SK-N-SH (cell line): ENCODE results near the gene BTN1A1. TPM values are rescaled to one million over a fixed set of nuclear protein-coding genes. Genes with fewer than 3 reads are reported as not detected.

Experiments used
- CTCF ChIA-PET: fragments of 300-600, 350-600 bp; formaldehyde crosslinking; extraction: SDS; loops from one replicate; lab custom pipeline; 2021; lab: Yijun Ruan, JAX
- POLR2A ChIA-PET: fragments of 350-600 bp; sonication (Branson Sonifier 250); formaldehyde crosslinking; extraction: SDS; loops from one replicate; lab custom pipeline; 2020; ENCODE audit warnings: antibody characterized with exemption, inconsistent platforms; lab: Yijun Ruan, JAX
- DNase-seq: peaks from one replicate; pipeline ENCODE4 v3.0.0; 2012
- H2AFZ ChIP-seq: fragments of 200-600 bp; sonication (generic); 2 replicates; pipeline ENCODE4 v1.8.1; 2016; ENCODE audit warnings: antibody characterized with exemption, mild to moderate bottlenecking, low read depth
- H3F3A ChIP-seq: fragments of 200-600 bp; sonication (generic); replicated peaks from 2 replicates; pipeline ENCODE3; 2016; ENCODE audit warnings: antibody characterized with exemption, mild to moderate bottlenecking; ENCODE audit not compliant: insufficient read depth
- H3K27ac ChIP-seq, 2 experiments: fragments of 200-500 bp in 1 of 2; fragments of 200-600 bp in 1 of 2; sonication (Bioruptor generic) in 1 of 2; sonication (generic), shearing (Covaris generic) in 1 of 2; 2 replicates each; pipeline versions ENCODE4 v1.5.1 to v1.6.1; 2014 to 2016; ENCODE audit warnings: low read depth in 2 of 2, inconsistent platforms in 1 of 2, low read length in 1 of 2, mild to moderate bottlenecking in 1 of 2, mixed read lengths in 1 of 2
- H3K27me3 ChIP-seq: fragments of 200-600 bp; sonication (generic), shearing (Covaris generic); 2 replicates; pipeline ENCODE4 v1.6.1; 2016; ENCODE audit warnings: mixed run types; ENCODE audit not compliant: insufficient read depth
- H3K36me3 ChIP-seq, 2 experiments: fragments of 200-500 bp in 1 of 2; fragments of 200-600 bp in 1 of 2; sonication (Bioruptor generic) in 1 of 2; sonication (generic) in 1 of 2; replicated peaks in 1 of 2; 2 replicates each; pipeline versions ENCODE3 to v1.5.1; 2014 to 2016; ENCODE audit warnings: low read length in 1 of 2, mild to moderate bottlenecking in 1 of 2; ENCODE audit not compliant: insufficient read depth in 2 of 2, control insufficient read depth in 1 of 2
- H3K4me1 ChIP-seq, 2 experiments: fragments of 200-500 bp in 1 of 2; fragments of 200-600 bp in 1 of 2; sonication (Bioruptor generic) in 1 of 2; sonication (generic), shearing (Covaris generic) in 1 of 2; 2 replicates each; pipeline versions ENCODE4 v1.5.1 to v1.6.1; 2014 to 2016; ENCODE audit warnings: low read depth in 1 of 2, low read length in 1 of 2, mixed run types in 1 of 2; ENCODE audit not compliant: insufficient read depth in 2 of 2, control insufficient read depth in 1 of 2
- H3K4me2 ChIP-seq: fragments of 200-600 bp; sonication (generic), shearing (Covaris generic); 2 replicates; pipeline ENCODE4 v1.6.1; 2017; ENCODE audit warnings: mixed run types
- H3K4me3 ChIP-seq, 2 experiments: fragments of 200-500 bp in 1 of 2; fragments of 200-600 bp in 1 of 2; sonication (Bioruptor generic) in 1 of 2; sonication (generic), shearing (Covaris generic) in 1 of 2; 2 replicates each; pipeline versions ENCODE4 v1.5.1 to v1.8.1; 2014 to 2016; ENCODE audit warnings: low read depth in 2 of 2, inconsistent platforms in 1 of 2, low read length in 1 of 2, mild to moderate bottlenecking in 1 of 2, mixed read lengths in 1 of 2, moderate library complexity in 1 of 2
- H3K79me2 ChIP-seq: fragments of 200-600 bp; sonication (generic); 2 replicates; pipeline ENCODE4 v1.8.1; 2017; ENCODE audit warnings: mild to moderate bottlenecking; ENCODE audit not compliant: insufficient read depth
- H3K9ac ChIP-seq: fragments of 200-600 bp; sonication (generic); 2 replicates; pipeline ENCODE4 v1.6.1; 2017; ENCODE audit warnings: mixed run types
- H3K9me2 ChIP-seq: fragments of 200-600 bp; sonication (generic); 2 replicates; pipeline ENCODE4 v1.6.1; 2017; ENCODE audit warnings: mixed run types
- H3K9me3 ChIP-seq: fragments of 200-600 bp; sonication (generic); 2 replicates; pipeline ENCODE4 v1.6.1; 2017; ENCODE audit warnings: mixed run types, mild to moderate bottlenecking, moderate library complexity
- H4K20me1 ChIP-seq: fragments of 200-600 bp; sonication (generic); 2 replicates; pipeline ENCODE4 v1.6.1; 2017; ENCODE audit warnings: mild to moderate bottlenecking, mixed run types; ENCODE audit not compliant: insufficient read depth
- CHD2 ChIP-seq: fragments of 150-350 bp; IDR thresholded peaks from 2 replicates; pipeline ENCODE4 v1.6.1; 2018; ENCODE audit warnings: low read length; ENCODE audit not compliant: partially characterized antibody
- ELF1 ChIP-seq: IDR thresholded peaks from 2 replicates; pipeline ENCODE4 v1.4.0; 2012
- EP300 ChIP-seq, 2 experiments: IDR thresholded peaks; 2 replicates each; pipeline versions ENCODE4 v1.4.0 to v1.6.1; 2012; ENCODE audit warnings: borderline replicate concordance in 1 of 2, low read depth in 1 of 2, low read length in 1 of 2
- EZH2phosphoT487 ChIP-seq: fragments of 200-600 bp; sonication (generic); IDR thresholded peaks from 2 replicates; pipeline ENCODE4 v1.6.1; 2017; ENCODE audit warnings: low read depth, mixed run types, mild to moderate bottlenecking, antibody characterized with exemption, moderate library complexity, borderline replicate concordance
- FOSL2 ChIP-seq: IDR thresholded peaks from 2 replicates; pipeline ENCODE4 v1.4.0; 2012; ENCODE audit warnings: low read depth, mild to moderate bottlenecking, moderate library complexity, borderline replicate concordance
- FOXM1 ChIP-seq: IDR thresholded peaks from 2 replicates; pipeline ENCODE4 v1.4.0; 2012; ENCODE audit warnings: low read depth, mild to moderate bottlenecking
- GATA2 ChIP-seq: sonication (generic); formaldehyde crosslinking; IDR thresholded peaks from 2 replicates; pipeline ENCODE4 v1.5.0; 2020; ENCODE audit warnings: mild to moderate bottlenecking, missing genetic modification reagents
- MAX ChIP-seq: IDR thresholded peaks from 2 replicates; pipeline ENCODE4 v1.4.0; 2012; ENCODE audit warnings: low read depth
- MEF2A ChIP-seq: IDR thresholded peaks from 2 replicates; pipeline ENCODE4 v1.4.0; 2012; ENCODE audit warnings: low read depth, borderline replicate concordance
- MXI1 ChIP-seq: IDR thresholded peaks from 2 replicates; pipeline ENCODE4 v1.6.1; 2012; ENCODE audit warnings: mild to moderate bottlenecking, low read depth, low read length, improper control_type of control experiment
- NRF1 ChIP-seq: IDR thresholded peaks from 2 replicates; pipeline ENCODE4 v1.6.1; 2012; ENCODE audit warnings: low read depth, mild to moderate bottlenecking, low read length
- POLR2AphosphoS5 ChIP-seq: IDR thresholded peaks from 2 replicates; pipeline ENCODE4 v1.6.1; 2012; ENCODE audit warnings: low read depth, low read length
- RAD21 ChIP-seq: IDR thresholded peaks from 2 replicates; pipeline ENCODE4 v1.6.1; 2012; ENCODE audit warnings: mild to moderate bottlenecking, low read length
- SIN3A ChIP-seq: IDR thresholded peaks from 2 replicates; pipeline ENCODE4 v1.6.1; 2012; ENCODE audit warnings: low read depth, mild to moderate bottlenecking, low read length, moderate library complexity, borderline replicate concordance
- TCF12 ChIP-seq: IDR thresholded peaks from 2 replicates; pipeline ENCODE4 v1.4.0; 2012
- TEAD4 ChIP-seq: IDR thresholded peaks from 2 replicates; pipeline ENCODE4 v1.4.0; 2012; ENCODE audit warnings: mild to moderate bottlenecking, borderline replicate concordance; ENCODE audit not compliant: insufficient read depth
- YY1 ChIP-seq: IDR thresholded peaks from 2 replicates; pipeline ENCODE4 v1.4.0; 2012; ENCODE audit warnings: low read depth, mild to moderate bottlenecking
- ZBTB33 ChIP-seq: IDR thresholded peaks from 2 replicates; pipeline ENCODE4 v1.4.0; 2012; ENCODE audit warnings: low read depth, borderline replicate concordance
- WGBS: methylation state at CpG from one replicate; pipeline ENCODE4 v1.1.6; 2017; ENCODE audit warnings: low lambda C conversion rate; 5-methylcytosine and 5-hydroxymethylcytosine counted together
- polyA plus RNA-seq, 3 experiments: library from polyadenylated mRNA; depleted of rRNA; stranded (reverse); fragments of >200 nt; gene quantifications; 2 replicates each; pipeline ENCODE4 v1.2.3, GENCODE V29; 2012
- TF ChIP-seq, protein P1 (sequence below): fragments of 200-600 bp; sonication (generic); IDR thresholded peaks from 2 replicates; pipeline ENCODE4 v1.6.1; 2017; ENCODE audit warnings: antibody characterized with exemption, mild to moderate bottlenecking, moderate library complexity
- TF ChIP-seq, protein P2 (sequence below): IDR thresholded peaks from 2 replicates; pipeline ENCODE4 v1.6.1; 2012; ENCODE audit warnings: mild to moderate bottlenecking, low read depth, low read length, moderate library complexity
- TF ChIP-seq, protein P3 (sequence below): IDR thresholded peaks from 2 replicates; pipeline ENCODE4 v1.4.0; 2012; ENCODE audit warnings: low read depth, borderline replicate concordance

BTN1A1 gene
- polyA plus RNA-seq, 1 of the 3 experiments (the other 2 are of a cell fraction), result not detected

GRCh38 chr6:26472549-26473290 is 27.4 kb upstream of the BTN1A1 start (continued):
- TF ChIP-seq EZH2phosphoT487 (no peak), TCF12 (no peak), MAX (no peak)

- Histone ChIP-seq H3K4me2 (peak overlapping the region; percentile 54), H3K27me3 (no peaks in the 10 kb centered on the region), H3K36me3 (peaks cover 7 to 8% of the 10 kb centered on the region in 2 experiments), H3K4me1 (peaks cover 15 to 20% of the 10 kb centered on the region in 2 experiments), H3K27ac (peak overlapping the region; percentile 81 to 94), H3K9ac (peak overlapping the region; percentile 67; the same call in 1 of the 2 replicates), H2AFZ (peak overlapping the region; percentile 87), H3K4me3 (peak overlapping the region; percentile 49 to 57), H4K20me1 (no peaks in the 10 kb centered on the region)
- DNase-seq, result no peak
- ChIA-PET CTCF (interaction anchor here (2.1 kb wide), 1 partner anchor 132 kb away, joined by 7 read pairs; no protein-coding TSS in a partner anchor), POLR2A (interaction anchor here (1.1 kb wide), 1 partner anchor 12 kb away, joined by 3 read pairs; no protein-coding TSS in a partner anchor)
- TF ChIP-seq, protein P1, sequence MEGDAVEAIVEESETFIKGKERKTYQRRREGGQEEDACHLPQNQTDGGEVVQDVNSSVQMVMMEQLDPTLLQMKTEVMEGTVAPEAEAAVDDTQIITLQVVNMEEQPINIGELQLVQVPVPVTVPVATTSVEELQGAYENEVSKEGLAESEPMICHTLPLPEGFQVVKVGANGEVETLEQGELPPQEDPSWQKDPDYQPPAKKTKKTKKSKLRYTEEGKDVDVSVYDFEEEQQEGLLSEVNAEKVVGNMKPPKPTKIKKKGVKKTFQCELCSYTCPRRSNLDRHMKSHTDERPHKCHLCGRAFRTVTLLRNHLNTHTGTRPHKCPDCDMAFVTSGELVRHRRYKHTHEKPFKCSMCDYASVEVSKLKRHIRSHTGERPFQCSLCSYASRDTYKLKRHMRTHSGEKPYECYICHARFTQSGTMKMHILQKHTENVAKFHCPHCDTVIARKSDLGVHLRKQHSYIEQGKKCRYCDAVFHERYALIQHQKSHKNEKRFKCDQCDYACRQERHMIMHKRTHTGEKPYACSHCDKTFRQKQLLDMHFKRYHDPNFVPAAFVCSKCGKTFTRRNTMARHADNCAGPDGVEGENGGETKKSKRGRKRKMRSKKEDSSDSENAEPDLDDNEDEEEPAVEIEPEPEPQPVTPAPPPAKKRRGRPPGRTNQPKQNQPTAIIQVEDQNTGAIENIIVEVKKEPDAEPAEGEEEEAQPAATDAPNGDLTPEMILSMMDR, result no peak
- TF ChIP-seq, protein P2, sequence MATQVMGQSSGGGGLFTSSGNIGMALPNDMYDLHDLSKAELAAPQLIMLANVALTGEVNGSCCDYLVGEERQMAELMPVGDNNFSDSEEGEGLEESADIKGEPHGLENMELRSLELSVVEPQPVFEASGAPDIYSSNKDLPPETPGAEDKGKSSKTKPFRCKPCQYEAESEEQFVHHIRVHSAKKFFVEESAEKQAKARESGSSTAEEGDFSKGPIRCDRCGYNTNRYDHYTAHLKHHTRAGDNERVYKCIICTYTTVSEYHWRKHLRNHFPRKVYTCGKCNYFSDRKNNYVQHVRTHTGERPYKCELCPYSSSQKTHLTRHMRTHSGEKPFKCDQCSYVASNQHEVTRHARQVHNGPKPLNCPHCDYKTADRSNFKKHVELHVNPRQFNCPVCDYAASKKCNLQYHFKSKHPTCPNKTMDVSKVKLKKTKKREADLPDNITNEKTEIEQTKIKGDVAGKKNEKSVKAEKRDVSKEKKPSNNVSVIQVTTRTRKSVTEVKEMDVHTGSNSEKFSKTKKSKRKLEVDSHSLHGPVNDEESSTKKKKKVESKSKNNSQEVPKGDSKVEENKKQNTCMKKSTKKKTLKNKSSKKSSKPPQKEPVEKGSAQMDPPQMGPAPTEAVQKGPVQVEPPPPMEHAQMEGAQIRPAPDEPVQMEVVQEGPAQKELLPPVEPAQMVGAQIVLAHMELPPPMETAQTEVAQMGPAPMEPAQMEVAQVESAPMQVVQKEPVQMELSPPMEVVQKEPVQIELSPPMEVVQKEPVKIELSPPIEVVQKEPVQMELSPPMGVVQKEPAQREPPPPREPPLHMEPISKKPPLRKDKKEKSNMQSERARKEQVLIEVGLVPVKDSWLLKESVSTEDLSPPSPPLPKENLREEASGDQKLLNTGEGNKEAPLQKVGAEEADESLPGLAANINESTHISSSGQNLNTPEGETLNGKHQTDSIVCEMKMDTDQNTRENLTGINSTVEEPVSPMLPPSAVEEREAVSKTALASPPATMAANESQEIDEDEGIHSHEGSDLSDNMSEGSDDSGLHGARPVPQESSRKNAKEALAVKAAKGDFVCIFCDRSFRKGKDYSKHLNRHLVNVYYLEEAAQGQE, result no peak
- TF ChIP-seq MXI1, result no peak
- no peak for TF ChIP-seq RAD21
- no peak for TF ChIP-seq GATA2 (CRISPR knock-in tag)
- no peak for TF ChIP-seq EZH2phosphoT487
- TF ChIP-seq ELF1, result no peak
- no peak for TF ChIP-seq TCF12
- no peak for TF ChIP-seq MEF2A
- no peak for TF ChIP-seq FOSL2
- no peak for TF ChIP-seq SIN3A
- TF ChIP-seq, protein P3, sequence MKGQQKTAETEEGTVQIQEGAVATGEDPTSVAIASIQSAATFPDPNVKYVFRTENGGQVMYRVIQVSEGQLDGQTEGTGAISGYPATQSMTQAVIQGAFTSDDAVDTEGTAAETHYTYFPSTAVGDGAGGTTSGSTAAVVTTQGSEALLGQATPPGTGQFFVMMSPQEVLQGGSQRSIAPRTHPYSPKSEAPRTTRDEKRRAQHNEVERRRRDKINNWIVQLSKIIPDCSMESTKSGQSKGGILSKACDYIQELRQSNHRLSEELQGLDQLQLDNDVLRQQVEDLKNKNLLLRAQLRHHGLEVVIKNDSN, result no peak
- TF ChIP-seq EP300 (IDR thresholded peaks at IDR 0.05; ENCODE audit: borderline replicate concordance in 1 of 2, low read depth in 1 of 2, low read length in 1 of 2), result no peak
- TF ChIP-seq TEAD4, result no peak
- no peak for TF ChIP-seq YY1
- TF ChIP-seq CHD2, result no peak
- no peak for TF ChIP-seq NRF1
- TF ChIP-seq ZBTB33, result no peak
- TF ChIP-seq FOXM1, result no peak
- no peak for TF ChIP-seq POLR2AphosphoS5
- TF ChIP-seq, all 33 proteins: peak for 0
- 93% methylated on average over 1 of the region's 1 CpG for WGBS
- H3K9me3 ChIP-seq, result no peaks in the 10 kb centered on the region
- no peaks in the 10 kb centered on the region for H3K9me2 ChIP-seq
- H3K79me2 ChIP-seq, result no peaks in the 10 kb centered on the region
- H3F3A ChIP-seq, result peaks cover 6% of the 10 kb centered on the region
Measured at GRCh38 chr6:26473429-26473757, 26.7 kb upstream of the BTN1A1 start.
